Hematopoietic multipotent progenitor cell treated with erythropoietin and hydrocortisone succinate and interleukin-3 and kit ligand, for 15 days (in vitro differentiated cells): ENCODE data around the gene ARSA.

Experiments
- DNase-seq: peaks from one replicate; pipeline ENCODE4 v3.0.0-alpha.2; 2015; ENCODE audit warnings: low spot score

Gene ARSA

GRCh38 chr22:50604256-50605001, 23.5 kb downstream of the ARSA start:
- no peak for DNase-seq

GRCh38 chr22:50603511-50604255, 24.3 kb downstream of the ARSA start:
- DNase-seq: no peak

- no peak for DNase-seq
Observed at GRCh38 chr22:50602338-50602700, 25.6 kb downstream of the ARSA start.

- DNase-seq: no peak
Observed at GRCh38 chr22:50601669-50602337, 26.1 kb downstream of the ARSA start.

- no peak for DNase-seq
Observed at GRCh38 chr22:50600967-50601668, 26.8 kb downstream of the ARSA start.

GRCh38 chr22:50600538-50600937, 27.4 kb downstream of the ARSA start, which contains the start of gene MAPK8IP2:
TSS of gene MAPK8IP2 (plus strand) at chr22:50600793. CDS start at chr22:50600819, 26 bp downstream.
- no peak for DNase-seq

- DNase-seq: no peak
Observed at GRCh38 chr22:50599816-50600455, 28.0 kb downstream of the ARSA start.

GRCh38 chr22:50597097-50597496, 30.9 kb downstream of the ARSA start:
- DNase-seq: no peak

- no peak for DNase-seq
Observed at GRCh38 chr22:50595189-50595588, 32.8 kb downstream of the ARSA start.

GRCh38 chr22:50587407-50587806, 40.5 kb downstream of the ARSA start:
- DNase-seq: no peak

- no peak for DNase-seq
Observed at GRCh38 chr22:50586416-50586815, 41.5 kb downstream of the ARSA start.

GRCh38 chr22:50585781-50586180, 42.2 kb downstream of the ARSA start:
- DNase-seq: no peak

- no peak for DNase-seq
Observed at GRCh38 chr22:50585238-50585637, 42.7 kb downstream of the ARSA start.

- no peak for DNase-seq
Observed at GRCh38 chr22:50584106-50585096, 43.6 kb downstream of the ARSA start.

GRCh38 chr22:50583294-50583861, 44.6 kb downstream of the ARSA start:
- no peak for DNase-seq

GRCh38 chr22:50582493-50583293, 45.3 kb downstream of the ARSA start, which contains the start of gene CHKB:
TSS of gene CHKB (minus strand) at chr22:50582849. CDS start at chr22:50582781, 68 bp downstream.
- peak; percentile 96 for DNase-seq

- DNase-seq: no peak
Observed at GRCh38 chr22:50581950-50582492, 45.9 kb downstream of the ARSA start.

GRCh38 chr22:50581031-50581949, 46.7 kb downstream of the ARSA start:
- no peak for DNase-seq
